Activated CD4-positive, CD25-positive, alpha-beta regulatory T cell treated with anti-CD3 and anti-CD28 coated beads, Interleukin-2, amount 50 U/mL, for 16 hours (primary cell): Measurements from ENCODE around the gene ATP8A2.
"Not testable (repeated sequence)": the region's sequence is repeated elsewhere in the genome, so short reads cannot be mapped to it uniquely, and the experiment has no call there.

ENCODE experiments used
- DNase-seq: peaks from one replicate; pipeline ENCODE4 v3.0.0-alpha.2; 2020; ENCODE audit warnings: low read depth, low spot score

Gene ATP8A2

DNA sequence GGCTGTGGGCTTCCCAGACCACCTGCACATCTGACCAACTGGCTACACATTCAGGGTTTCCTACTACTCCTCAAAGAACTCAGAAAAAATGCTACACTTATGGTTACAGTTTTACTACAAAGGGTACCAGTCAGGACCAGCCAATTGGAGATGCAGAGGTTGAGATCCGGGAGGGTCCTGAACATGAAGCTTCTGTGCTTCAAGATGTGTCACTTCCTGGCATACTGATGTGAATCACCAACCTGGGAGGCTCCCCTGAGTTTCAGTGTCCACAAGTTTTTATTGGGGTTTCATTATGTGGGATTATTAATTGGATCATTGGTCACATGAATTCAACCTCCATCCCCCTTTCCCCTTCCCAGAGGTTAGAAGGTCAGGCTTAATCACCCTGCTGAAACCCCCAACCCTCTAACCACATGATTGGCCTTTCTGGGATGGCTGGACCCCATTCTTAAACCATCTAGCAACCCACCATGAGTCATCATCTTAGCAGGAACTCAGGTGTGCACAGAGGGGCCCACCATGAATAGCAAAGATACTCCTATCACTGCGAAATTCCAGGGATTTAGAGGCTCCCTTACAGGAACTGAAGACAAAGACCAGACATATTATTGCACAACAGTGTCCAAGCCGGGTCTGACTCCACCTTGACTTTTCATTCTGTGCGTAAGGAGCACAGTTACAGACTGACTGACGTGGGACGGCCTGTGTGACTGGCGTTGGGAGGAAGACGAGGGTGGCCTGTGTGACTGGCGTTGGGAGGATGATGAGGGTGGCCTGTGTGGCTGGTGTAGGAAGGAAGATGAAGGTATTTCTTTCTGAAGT, 90.7 kb downstream of the ATP8A2 start:
- DNase-seq: no peak

- no peak for DNase-seq
Measured at GRCh38 chr13:25463496-25463895, 91.7 kb downstream of the ATP8A2 start.

DNA sequence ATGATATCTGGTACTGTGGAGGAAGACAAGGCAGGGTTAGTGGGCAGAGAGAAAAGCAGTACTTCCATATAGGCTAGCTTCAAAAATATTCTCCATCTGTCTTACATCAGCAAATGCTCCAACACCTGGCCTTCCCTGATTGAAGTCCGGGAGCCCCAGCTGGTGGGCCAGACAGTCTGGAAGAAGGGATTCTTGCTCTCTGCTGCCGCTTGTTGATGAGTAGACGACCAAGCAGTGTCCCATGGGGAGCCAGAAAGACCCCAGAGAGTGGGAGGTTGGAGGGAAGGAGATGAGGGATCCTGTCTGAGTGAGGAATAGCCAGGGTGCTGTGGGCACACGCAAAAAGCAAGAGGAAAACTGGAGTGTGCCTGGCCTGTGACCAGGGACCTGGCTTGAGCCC, 95.1 kb downstream of the ATP8A2 start:
- no peak for DNase-seq

- DNase-seq: no peak
Measured at GRCh38 chr13:25468325-25469168, 96.8 kb downstream of the ATP8A2 start.

- DNase-seq: no peak
Measured at GRCh38 chr13:25469169-25469525, 97.4 kb downstream of the ATP8A2 start.

- no peak for DNase-seq
Measured at GRCh38 chr13:25473864-25474263, 102.1 kb downstream of the ATP8A2 start.

GRCh38 chr13:25478186-25478585, 106.4 kb downstream of the ATP8A2 start:
- DNase-seq: no peak

GRCh38 chr13:25489238-25489637, 117.5 kb downstream of the ATP8A2 start:
- no peak for DNase-seq

DNA sequence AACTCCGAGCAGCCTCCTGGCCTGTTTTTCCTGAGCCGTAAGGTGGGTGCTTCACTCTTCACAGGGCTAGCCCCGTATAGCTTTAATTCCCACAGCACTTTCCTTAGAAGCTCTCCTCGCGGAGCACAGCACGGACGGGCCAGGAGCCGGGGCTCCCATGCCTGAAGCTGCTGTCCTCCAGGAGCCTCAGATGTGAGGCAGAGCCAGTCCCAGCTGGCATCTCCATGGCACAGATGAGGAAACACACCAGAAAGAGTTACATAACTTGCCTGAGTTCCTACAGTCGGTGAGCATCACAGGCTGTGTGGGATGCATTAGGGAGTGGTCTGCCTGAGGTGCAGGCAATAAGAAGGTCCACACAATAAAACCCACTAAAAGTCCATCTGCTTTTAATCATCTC, 118.5 kb downstream of the ATP8A2 start:
- no peak for DNase-seq

DNA sequence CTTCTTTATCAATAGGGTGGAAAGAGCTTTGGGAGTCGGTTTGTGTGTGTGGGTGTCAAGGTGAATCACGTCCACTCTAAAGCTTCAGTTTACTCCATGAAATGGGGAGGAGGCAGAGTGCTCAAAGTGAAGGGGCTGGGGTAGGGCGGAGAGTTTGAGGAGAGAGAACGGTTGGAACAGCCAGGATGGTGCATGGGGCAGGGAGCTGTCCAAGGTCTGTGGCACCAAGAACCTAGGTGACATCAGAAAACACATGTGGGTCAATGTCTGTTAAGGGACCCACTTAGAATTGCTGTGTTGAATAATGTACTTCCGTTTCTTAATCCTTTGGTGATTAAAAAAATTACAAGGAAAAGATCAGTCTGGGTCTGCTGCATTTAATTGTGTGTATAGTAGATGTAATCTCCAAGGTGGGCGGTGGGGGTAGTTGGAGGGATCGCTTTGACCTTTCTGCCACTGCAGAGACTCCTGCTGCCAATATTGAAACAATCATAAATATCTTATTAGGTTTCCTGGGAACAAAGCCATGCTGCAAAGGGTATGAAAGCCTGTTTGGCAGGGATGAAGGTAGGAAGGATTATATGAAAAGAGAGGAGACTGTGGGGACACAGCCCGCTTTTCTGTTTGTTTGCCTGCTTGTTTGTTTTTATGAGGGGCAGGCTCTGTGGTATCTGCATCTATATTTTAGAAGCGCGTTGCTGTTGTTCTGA, 122.3 kb downstream of the ATP8A2 start:
- no peak for DNase-seq

GRCh38 chr13:25494698-25495411, 123.1 kb downstream of the ATP8A2 start:
- DNase-seq: no peak

GRCh38 chr13:25501231-25501630, 129.5 kb downstream of the ATP8A2 start:
- no peak for DNase-seq

- no peak for DNase-seq
Measured at GRCh38 chr13:25502031-25502430, 130.3 kb downstream of the ATP8A2 start.

GRCh38 chr13:25502551-25502950, 130.8 kb downstream of the ATP8A2 start:
- no peak for DNase-seq

GRCh38 chr13:25503856-25504255, 132.1 kb downstream of the ATP8A2 start:
- DNase-seq: no peak

DNA sequence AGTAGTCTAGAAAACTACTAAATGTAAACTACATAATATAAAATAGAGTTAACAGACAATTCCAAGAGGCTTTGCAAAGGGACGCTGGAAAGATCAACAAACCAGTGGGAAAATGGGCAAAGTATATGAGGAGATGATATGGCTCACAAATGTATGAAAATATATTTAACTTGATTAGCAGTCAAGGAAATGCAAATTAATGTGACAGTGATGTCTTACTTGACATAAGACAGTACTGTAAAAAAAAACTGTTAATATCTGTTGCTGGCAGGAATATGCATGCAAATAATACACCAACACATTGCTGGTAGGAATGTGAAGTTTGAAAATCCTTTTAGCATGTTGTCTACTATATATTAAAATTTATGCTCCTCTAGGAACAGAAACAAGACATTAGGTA, 136.1 kb downstream of the ATP8A2 start:
- no peak for DNase-seq

DNA sequence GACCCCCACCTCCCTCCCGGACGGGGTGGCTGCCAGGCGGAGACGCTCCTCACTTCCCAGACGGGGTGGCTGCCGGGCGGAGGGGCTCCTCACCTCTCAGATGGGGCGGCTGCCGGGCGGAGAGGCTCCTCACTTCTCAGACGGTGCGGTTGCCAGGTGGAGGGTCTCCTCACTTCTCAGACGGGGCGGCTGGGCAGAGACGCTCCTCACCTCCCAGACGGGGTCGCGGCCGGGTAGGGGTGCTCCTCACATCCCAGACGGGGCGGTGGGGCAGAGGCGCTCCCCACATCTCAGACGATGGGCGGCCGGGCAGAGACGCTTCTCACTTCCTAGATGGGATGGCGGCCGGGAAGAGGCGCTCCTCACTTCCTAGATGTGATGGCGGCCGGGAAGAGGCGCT, 141.3 kb downstream of the ATP8A2 start:
- not testable (repeated sequence) for DNase-seq

DNA sequence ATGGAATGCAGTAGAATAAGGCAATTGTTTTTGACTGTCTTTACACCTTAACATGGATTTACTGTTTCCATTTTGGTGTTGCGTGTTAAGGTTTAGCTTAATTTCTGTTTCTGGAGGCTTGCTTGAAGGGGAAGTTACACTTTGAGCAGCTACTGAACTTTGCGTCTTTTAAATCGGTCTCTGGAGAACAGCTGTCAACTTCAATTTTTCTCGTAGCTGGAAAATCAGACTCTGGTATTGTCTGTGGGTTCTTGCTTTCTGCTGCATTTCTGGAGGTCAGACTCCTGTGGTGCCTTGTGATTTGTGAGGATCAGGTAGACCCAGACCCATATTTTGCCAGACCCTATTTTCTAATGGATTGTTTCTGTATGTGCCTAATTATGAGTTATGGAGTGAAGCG, 146.7 kb downstream of the ATP8A2 start:
- DNase-seq: no peak

DNA sequence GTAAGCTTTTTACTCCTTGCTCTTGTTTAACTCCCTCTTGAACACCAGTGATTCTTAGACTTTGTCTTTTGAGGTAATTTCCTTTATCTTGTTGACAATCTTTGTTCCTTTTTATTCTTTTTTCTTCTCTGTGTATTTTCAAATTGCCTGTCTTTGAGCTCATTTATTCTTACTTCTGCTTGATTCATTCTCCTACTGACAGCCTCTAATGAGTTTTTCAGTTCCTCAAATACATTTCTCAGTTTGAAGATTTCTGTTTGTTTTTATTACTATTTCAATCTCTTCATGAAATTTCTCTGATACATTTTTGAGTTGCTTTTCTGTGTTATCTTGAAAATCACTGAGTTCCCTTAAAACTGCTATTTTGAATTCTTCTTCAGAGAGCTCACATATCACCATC, 154.1 kb downstream of the ATP8A2 start:
- DNase-seq: no peak

- no peak for DNase-seq
Measured at GRCh38 chr13:25528266-25528665, 156.5 kb downstream of the ATP8A2 start.

DNA sequence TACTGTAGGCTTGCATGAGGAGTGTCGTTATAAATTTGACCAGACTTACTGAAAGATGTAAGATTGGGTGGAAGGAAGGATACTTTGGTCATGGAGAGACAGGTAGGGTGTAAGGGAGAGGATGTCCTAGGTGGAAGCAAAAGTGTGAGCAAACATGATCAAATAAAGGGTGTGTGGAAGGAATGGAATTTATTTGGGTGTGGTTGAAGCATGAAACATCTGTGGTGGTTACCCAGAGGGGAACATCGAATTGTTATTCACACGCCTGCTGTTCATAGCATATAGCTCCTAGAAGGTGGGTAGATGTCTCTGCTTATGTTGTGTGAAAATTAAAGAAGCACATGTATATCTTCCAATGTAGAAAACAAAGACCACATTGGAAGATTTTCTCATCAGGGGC, 157.7 kb downstream of the ATP8A2 start:
- DNase-seq: no peak

GRCh38 chr13:25538276-25538675, 166.5 kb downstream of the ATP8A2 start:
- no peak for DNase-seq
